Spleen (tissue), 7 donors: ENCODE measurements around the gene PLPP3.

Source experiments
- POLR2A ChIP-seq, 3 donors: fragments of 450-650 bp; IDR thresholded peaks; one replicate each; pipeline ENCODE4 v1.5.1; 2017; ENCODE audit warnings: antibody characterized with exemption in 3 of 3, mild to moderate bottlenecking in 1 of 3
- TF ChIP-seq, protein P1 (sequence below), 11 experiments: fragments of 200-600 bp in 7 of 11; fragments of 450-650 bp in 4 of 11; sonication (generic) in 4 of 11; IDR thresholded peaks in 8 of 11; conservative IDR thresholded peaks in 3 of 11; 1 replicate in 7 of 11; 2 replicates in 4 of 11; pipeline versions ENCODE4 v1.4.0 to v1.8.0; 2016 to 2021; ENCODE audit warnings: antibody characterized with exemption in 11 of 11, inconsistent platforms in 4 of 11, mild to moderate bottlenecking in 1 of 11
- donor health status: DM: no; HTN: no; CAD: no; lungs with moderate emphysema.
- donor health status: DM: no; HTN: no; CAD: no.
- donor health status: DM: no; HTN: no; CAD: no.

DNA sequence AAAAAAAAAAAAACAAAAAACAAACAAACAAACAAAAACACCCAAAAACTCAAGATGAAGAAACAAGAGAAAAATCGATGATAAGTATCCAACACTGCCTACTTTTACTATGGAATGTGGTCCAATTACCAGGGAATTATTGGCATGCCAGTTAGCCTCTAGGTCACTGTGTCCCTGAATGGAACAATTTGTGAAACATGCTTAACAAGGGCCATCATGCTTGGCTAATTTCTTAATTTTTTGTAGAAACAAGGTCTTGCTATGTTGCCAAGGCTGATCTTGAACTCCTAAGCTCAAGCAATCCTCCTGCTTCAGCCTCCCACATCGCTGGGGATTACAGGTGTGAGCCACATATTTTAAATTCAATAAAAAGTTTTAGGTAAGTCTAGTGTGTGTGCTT, 23.9 kb downstream of the PLPP3 start:
- TF ChIP-seq, protein P1, sequence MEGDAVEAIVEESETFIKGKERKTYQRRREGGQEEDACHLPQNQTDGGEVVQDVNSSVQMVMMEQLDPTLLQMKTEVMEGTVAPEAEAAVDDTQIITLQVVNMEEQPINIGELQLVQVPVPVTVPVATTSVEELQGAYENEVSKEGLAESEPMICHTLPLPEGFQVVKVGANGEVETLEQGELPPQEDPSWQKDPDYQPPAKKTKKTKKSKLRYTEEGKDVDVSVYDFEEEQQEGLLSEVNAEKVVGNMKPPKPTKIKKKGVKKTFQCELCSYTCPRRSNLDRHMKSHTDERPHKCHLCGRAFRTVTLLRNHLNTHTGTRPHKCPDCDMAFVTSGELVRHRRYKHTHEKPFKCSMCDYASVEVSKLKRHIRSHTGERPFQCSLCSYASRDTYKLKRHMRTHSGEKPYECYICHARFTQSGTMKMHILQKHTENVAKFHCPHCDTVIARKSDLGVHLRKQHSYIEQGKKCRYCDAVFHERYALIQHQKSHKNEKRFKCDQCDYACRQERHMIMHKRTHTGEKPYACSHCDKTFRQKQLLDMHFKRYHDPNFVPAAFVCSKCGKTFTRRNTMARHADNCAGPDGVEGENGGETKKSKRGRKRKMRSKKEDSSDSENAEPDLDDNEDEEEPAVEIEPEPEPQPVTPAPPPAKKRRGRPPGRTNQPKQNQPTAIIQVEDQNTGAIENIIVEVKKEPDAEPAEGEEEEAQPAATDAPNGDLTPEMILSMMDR (IDR thresholded peaks at IDR 0.05 in 8 of 11, conservative IDR thresholded peaks at IDR 0.05 in 3 of 11), result no peak
- no peak for TF ChIP-seq POLR2A (IDR thresholded peaks at IDR 0.05)
